GM18873 (cell line): ENCODE results near the gene CDC73.
"Not testable (repeated sequence)": the region's sequence is repeated elsewhere in the genome, so short reads cannot be mapped to it uniquely, and the experiment has no call there.

Experiments used
- ATAC-seq: cut with Tn5 transposase; IDR thresholded peaks from one replicate; pipeline ENCODE4 v1.9.1; 2021; ENCODE audit warnings: mild to moderate bottlenecking, moderate library complexity, moderate number of reproducible peaks; ENCODE audit not compliant: unreplicated experiment, low FRiP score

Gene CDC73

DNA sequence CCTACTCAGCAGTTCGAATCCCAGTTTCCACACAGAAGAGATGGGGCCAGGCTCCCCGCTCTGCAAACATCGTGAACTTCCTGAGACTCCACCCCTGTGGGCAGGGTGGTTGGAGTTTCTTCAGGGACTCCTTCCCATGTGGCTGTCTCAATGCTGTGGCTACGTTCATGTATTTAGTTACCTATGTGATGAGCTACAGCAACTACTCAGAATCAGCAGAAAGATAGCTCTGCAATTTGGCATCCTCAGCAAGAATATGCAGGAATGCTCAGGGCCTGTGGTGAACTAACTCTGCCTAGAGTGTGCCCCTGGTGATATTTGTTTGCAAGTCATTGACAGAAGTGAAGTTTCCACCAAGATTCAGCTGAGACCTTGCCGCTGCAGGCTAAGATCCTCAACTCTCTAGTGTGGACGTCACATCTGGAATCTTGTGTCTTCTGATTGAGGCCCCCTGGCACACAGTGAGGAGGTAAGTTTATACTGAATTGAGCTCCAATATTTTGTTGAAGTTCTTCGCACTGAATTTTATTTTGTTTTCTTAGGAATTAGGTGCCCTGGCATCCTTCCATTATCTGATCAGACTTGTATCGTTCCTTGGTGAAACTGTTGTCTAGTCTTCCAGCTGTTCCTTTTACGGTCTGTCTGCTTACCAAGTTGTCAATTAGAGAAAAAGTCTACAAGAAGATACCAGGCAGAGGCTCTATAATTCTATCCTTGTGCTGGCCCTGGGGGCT is 8.4 kb upstream of the CDC73 start:
- ATAC-seq: no peak

DNA sequence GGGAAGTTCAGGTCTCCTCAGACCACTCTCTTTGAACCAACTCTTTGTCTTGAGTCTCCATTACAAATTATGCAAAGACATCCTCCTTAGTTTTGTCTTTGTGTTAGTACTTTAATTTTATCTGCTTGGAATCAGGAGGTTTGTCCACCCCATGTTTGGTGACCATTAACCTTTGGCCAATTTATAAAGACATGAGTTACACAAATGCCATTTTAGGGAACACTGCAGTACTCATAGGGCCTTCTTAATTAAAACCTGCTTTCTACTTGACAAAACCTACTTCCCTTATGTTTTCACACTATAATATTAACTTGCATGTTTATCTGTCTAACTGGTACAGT is 7.9 kb upstream of the CDC73 start:
- ATAC-seq: no peak

DNA sequence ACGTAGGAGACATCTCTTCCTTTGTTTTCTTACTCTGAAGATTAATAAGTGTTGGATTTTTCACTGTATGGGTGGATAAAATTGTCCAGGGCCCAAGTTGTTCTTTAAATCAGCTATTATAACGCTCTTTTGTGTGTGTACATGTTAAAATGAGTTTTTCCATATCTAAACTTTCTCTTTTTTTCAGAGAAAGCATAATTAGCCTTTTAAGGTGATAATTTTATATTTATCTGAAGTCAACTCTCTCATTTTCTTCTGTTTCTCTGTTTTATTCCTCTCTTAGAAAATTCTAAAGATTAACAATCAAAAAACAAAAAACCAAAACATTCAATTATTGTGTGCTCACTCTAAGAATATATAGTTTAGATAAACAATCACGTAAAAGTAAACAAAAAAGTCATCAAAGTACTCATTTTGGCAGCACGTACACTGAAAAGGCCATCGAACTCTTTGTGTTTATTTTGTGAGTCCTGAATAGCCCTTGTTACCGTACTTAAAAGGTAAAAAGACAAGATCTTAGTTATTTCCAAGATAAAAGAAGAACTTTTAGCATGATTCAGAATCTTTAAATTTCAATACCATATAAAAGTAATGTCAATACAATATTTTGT is 7.2 kb upstream of the CDC73 start:
- no peak for ATAC-seq

DNA sequence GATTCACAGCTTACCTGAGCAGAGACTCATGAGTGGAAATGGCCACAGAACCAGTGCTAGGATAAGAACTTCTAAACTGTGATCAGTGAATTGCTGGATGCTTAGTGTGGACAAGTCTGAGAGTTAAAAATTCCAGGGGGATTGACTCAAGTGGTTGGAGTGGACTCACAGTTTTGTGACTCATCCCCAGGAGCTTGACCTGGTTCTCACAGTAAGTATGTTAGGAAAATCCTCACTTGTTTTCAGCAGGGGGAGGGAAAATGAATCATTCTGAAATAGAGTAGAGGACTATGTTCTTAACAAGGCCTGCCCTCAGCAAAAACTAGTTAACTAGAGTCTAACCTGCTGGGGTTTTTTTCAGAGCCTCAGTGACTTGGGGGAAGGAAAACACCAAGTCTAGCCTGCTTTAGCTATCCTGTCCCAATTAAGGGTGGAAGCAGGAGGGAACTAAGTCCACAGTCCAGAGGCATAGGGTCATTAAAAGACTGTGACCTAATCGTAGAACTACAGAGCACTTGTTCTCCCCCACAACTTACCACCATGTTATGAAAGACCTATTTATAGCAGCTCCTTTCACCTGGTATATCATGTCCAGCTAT is 6.1 kb upstream of the CDC73 start:
- ATAC-seq: no peak

DNA sequence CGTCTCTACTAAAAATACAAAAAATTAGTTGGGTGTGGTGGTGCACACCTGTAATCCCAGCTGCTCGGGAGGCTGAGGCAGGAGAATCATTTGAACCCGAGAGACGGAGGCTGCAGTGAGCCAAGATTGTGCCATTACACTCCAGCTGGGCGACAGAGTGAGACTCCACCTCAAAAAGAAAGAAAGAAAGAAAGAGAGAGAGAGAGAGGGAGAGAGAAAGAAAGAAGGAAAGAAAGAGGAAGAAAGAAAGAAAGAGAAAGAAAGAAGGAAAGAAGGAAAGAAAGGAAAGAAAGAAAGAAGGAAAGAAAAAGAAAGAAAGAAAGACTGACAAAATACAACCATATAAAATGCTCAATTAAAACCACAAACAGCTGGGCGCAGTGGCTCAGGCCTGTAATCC is 4.7 kb upstream of the CDC73 start:
- ATAC-seq: not testable (repeated sequence)

DNA sequence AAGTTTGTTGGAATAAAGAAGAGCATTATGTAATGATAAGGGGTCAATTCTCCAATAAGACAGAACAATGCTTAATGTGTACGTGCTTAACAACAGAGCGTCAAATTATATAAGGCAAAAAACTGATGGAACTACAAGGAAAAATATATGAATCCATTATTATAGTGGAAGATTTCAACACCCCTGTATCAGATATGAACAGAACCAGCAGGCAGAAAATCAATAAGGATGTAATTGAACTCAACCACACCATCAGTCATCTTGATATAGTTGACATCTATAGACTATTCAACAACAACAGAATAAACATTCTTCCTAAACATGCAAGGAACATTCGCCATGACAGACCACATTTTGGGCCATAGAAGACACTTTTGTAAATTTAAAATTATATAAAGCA is 3.6 kb upstream of the CDC73 start:
- no peak for ATAC-seq

DNA sequence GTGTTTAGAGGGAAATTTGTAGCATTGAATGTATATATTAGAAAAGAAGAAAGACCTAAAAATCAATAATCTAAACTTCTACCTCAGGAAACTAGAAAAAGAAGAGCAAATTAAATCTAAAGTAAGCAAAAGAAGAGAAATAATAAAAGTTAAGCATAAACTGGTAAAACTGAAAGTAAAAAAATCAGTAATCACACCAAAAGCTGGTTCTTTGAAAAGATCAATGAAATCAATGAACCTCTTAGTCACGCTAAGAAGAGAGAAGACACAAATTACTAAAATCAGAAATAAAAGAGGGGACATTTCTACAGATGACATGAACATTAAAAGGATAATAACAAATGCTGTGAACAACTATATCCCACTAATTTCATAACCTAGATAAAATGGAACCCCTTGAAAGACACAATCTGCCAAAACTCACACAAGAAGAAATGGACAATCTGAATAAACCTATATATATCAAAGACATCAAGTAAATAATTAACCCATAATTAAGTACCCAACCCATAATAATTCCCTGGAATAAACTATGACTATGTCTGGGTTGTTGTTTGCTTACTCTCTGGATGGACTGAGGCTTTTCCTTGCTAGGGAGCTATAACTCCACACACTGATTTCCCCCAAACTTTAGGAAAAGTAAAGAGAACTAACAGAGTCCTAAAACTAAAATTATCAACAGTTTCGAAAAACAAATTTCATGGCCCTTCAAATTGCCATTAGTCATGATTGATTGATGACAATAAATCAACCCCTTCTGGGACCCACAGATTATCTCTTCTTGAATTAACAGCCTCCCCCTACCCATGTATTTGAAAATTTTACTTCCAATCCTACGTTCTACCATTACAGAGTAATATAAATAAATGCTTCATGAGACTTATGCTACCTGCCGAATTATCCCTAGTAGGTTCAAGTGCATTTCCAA is 2.8 kb upstream of the CDC73 start:
- no peak for ATAC-seq

DNA sequence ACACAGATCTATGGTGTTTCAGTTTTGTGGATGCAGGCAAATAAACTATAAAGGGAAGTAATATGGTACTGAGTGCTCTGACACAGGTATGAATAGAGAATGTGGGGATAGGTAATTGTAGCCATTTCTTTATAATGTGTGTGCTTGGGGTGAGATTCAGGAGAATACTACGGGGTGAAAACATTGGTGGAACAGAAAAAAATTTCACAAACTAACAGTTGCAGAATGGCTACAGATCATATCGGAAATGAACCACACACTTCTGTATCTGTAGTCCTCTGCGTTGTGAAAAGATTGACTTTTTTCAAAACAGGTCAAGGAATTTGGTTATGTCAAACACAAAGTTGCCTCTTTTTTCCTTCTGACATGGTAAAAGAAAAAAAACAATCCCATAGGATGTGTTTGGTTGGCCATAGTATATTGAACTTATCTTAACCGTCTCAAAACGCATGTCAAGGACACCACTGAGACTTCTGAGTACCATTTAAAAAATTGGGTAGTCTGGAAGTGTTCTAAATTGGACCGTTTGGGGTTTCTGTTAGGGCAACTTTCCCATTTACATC is 1.1 kb upstream of the CDC73 start:
- no peak for ATAC-seq

DNA sequence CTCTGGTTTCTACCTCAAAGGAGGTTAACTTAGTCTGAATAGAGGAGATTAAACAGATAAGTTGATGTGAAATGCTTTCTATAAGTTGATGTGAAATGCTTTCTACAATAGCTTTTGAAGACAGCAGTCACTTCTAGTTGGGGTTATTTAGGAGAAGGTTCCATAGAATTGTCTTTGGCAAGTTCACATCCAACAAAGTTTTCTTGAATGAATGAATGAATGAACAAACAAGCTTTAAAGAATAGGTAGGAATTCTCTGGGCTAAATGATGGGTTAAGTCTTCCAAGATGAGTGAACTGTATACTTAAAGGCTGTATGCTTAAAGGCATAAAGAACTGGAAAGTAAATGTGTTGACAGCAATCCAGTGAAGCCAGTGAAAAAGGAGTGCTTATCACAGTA is 1.9 kb downstream of the CDC73 start:
- ATAC-seq: no peak

DNA sequence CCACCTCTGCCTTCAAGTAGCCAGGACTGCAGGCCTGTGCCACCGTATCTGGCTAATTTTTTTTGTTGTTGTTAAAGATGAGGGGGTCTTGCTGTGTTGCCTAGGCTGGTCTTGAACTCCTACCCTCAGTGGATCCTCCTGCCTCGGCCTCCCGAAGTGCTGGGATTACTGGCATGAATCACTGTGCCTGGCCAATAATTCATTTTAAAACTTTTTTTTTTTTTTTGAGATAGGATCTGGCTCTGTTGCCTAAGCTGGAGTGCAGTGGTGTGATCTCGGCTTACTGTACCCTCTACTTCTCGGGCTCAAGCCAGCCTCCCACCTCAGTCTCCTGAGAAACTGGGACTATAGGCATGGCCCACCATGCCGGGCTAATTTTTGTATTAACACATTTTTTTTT is 3.5 kb downstream of the CDC73 start:
- ATAC-seq: no peak

DNA sequence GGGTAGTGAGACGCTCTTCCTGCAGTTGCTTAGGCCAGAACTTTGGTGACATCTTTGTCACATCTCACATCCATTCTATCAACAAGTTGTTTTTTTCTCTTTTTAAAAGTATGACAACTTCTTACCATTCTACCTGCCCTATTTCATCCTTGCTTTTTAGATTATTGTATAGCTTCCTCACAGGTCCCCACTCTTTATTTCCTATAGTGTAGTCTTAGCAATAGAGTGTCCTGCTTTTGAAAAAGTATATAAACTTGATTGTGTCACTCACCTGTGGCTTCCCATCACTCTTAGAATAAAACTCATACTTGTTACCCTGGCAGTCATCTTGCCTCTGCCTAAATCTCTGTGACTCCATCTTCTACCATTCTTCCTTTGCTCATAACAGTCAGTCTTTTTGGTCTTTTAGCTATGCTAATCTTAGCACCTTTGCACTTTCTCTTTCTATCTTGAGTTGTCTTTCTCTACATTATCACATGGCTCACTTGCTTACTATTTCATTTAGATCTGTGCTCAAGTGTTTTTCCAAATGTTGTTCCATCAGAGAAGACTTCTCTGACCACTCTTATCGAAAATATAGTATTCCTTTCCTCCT is 9.5 kb downstream of the CDC73 start:
- no peak for ATAC-seq

DNA sequence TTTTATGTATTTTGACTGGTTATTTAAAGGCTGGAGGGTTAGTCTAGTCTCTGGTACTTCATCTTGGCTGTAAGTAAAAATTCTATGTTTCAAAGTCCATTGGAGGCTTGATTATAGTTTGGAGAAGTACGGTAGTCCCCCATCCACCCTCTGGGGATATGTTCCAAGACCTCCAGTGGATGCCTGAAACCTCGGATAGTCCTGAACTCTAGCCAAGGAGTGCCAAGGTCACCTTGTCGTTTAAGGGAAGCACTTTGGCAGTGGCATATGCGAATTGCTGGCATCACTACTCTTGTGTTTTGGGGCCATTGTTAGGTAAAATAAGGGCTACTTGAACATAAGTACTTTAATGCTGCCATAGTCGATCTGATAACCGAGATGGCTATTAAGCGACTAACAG is 18.4 kb downstream of the CDC73 start:
- ATAC-seq: no peak

DNA sequence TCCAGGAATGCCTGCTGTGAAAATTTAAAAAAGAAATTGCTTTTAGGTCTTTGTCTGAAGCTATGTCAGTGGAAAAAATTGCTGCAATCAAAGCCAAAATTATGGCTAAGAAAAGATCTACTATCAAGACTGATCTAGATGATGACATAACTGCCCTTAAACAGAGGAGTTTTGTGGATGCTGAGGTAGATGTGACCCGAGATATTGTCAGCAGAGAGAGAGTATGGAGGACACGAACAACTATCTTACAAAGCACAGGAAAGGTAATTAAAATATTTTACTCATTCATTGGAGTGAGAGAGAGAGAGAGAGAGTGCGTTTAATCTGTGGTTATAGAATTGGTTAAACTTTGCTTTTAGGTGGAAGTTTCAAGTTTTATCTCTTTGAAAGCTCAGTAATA is 20.0 kb downstream of the CDC73 start:
- no peak for ATAC-seq

DNA sequence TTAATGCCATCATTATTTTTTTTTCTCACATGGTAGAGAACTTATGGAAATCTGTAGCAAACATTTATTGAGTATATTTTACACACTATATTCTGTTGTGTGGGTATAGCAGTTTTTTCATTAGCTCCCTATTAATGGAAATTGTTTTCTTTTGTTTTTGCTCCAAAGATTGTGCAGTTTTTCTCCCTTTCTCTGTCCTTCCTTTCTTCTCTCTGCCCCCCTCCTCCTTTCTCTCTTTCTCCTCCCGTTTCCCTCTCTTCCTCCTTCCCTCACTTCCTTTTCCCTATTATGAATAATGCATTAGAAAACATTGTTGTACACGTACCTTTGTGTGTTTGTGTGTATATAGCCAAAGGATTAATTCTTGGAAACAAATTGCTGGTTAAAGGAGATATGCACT is 20.6 kb downstream of the CDC73 start:
- ATAC-seq: no peak

DNA sequence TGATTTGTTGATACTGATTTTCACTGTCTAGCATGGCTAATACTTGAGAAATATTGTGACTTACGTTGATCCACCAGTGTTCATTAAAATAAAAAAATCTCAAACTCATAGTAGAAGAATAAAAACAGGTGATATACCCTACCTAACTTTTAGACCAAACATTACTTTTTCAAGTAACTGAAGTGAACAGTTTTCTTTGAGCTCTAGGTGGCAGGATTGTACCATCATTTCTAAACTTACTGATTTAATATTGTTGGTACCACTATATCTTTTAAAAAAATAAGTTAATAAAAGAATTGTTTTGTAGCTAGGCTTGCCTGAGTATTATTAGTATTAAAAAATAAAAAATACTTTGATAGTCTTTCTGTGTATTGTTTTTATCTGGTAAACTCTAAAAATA is 21.5 kb downstream of the CDC73 start:
- ATAC-seq: no peak

DNA sequence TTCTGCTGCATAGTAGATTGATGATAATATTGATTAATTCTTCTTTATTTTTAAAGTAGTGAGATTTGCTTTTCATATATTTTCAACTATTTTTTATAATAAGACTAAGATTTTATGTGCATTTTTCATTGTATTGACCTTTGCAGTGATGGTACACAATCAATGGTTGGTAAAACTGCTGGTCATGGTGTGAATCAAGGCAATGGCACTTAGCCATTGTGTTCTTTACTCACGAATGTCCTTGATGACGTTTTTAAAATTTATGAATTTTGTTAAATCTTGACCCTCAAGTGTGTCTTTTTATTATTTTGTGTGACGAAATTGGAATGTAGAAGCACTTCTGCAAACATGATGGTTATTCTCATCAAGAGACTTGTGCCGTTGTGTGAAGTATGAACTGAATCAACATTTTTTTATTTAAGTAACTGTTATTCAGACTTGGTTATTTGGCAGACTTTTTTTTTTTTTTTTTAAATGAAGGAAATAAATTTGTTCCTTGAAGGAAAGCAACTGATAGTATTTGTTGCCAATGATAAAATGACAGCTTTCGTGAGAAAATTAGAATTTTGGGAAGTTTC is 22.6 kb downstream of the CDC73 start:
- ATAC-seq: no peak

DNA sequence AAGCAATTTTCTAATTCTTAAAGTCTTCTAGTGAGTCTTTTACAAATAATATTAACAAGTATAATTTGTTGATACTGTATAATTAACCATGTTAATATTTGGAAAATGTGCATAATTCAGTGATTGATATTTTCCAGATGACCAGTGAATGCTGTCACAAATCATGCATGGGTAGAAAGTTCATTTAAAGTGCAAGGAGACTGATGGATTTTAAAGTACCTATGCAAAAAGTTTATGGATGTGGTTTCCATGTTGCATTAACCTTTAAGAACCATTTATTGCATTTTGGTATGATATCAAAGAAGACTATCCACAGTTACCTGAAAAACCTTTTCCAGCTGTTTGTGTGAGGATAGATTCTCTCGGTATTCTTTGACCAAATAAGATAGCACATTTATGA is 23.2 kb downstream of the CDC73 start:
- no peak for ATAC-seq

DNA sequence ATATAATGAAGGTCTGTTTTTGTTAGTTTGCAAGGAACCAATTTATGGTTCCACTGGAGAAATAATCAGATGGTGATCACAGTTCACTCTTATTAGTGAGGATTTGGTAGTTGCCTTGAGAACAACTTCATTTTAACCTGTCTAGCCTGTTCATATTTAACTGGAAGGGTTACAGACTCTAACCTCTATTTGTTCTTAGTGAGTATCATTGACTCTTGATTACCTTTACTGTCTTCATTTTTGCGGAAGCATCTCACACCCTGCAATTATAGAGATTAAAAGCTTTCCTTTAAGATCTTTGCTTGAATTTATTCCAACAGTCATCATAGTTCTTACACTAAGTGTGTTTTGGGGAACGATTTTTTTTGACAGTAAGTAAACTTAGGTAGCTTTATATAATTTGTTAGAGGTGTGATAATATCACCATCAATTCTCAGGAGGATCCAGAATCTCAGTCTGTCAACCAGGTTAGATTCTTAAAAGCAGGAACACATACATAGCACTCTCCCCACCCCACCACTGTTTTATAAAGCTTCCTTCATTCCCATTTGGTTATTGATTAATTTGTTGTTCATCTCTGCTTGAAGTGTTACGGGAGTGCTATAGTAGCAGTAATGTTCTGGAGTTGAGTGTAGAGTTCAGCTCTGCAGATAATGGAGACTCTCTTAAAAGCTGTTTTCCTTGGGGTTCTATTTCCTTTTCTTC is 34.4 kb downstream of the CDC73 start:
- ATAC-seq: no peak

DNA sequence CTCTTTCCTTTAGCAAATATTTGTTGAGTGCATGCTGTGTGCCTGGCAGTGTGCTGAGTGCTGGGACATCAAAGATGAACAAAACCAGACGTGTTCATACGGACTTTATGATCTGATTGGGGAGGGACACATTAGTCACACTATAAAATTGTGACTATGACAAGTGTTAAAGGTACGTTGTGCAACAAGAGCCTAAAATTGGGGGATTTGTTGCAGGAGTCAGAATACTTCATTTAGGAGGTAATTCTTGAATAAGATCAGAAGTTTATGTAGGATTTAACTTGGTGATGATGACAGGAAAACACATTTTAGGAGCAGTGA is 35.0 kb downstream of the CDC73 start:
- no peak for ATAC-seq

DNA sequence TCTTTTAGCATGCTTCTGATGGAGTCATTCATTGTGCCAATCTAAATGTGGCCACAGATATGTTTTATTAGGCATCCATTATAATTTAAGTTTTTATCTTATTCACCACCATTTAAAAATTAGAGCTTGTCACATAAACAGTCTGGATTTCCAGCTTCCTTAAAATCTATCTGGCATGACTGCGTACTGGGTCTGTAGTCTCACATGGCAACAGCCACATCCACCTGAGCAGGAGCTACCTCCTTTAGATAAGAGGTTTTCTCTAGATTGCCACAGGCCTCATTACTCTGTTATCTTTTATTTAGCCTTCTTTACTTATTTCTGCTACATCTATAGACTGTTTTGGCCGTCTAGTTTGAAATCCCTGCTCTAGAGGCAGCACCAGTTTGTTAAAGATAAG is 35.5 kb downstream of the CDC73 start:
- no peak for ATAC-seq
